ENCODE results near the gene ZC3H18.

The ZC3H18 gene

DNA sequence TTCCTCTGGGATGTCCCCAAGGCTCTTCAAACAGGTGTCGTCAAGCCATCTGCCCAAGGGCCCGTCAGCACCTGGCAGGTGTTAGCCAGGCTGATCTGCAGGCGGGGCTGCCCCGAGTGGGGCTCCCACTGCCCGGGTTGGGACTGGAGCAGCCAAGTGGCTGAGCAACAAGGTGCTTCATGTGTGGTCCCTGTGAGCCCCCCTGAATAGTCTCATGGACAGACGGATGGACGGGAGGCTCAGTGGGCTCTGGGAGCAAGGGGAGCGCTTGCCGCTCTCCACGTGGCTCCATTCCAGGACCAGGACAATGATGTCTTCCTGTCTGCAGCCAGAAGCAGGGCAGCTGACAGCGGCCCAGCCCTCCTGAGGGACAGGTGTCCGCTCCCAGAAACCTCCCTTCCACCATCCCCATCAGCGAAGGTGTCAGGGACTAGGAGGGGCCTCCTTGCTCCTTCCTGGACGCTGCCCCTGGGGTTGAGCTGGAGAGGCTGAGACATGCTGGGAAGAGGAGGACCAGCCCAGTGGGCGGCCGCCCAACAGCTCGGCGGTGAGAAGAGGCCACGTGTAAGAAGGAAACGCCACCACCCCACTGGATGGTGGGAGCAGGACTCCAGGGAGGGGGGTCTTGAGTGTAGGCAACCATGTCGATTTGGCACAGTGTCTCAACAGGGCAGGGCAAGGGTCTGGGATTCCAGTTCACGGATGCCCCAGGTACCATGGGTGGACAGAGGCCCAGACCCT is 106.5 kb downstream of the ZC3H18 start:
- DNase-seq (ENCODE audit: low spot score): no peak
- in situ Hi-C loops (cut with MboI; ENCODE audit: low pct_unique_long_range_greater_than_20kb, low sequenced_read_pairs, unreplicated experiment): no loop called here
- TF ChIP-seq, protein P1, sequence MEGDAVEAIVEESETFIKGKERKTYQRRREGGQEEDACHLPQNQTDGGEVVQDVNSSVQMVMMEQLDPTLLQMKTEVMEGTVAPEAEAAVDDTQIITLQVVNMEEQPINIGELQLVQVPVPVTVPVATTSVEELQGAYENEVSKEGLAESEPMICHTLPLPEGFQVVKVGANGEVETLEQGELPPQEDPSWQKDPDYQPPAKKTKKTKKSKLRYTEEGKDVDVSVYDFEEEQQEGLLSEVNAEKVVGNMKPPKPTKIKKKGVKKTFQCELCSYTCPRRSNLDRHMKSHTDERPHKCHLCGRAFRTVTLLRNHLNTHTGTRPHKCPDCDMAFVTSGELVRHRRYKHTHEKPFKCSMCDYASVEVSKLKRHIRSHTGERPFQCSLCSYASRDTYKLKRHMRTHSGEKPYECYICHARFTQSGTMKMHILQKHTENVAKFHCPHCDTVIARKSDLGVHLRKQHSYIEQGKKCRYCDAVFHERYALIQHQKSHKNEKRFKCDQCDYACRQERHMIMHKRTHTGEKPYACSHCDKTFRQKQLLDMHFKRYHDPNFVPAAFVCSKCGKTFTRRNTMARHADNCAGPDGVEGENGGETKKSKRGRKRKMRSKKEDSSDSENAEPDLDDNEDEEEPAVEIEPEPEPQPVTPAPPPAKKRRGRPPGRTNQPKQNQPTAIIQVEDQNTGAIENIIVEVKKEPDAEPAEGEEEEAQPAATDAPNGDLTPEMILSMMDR (IDR thresholded peaks at IDR 0.05; ENCODE audit: extremely low read depth, insufficient read depth, missing control alignments): no peak

DNA sequence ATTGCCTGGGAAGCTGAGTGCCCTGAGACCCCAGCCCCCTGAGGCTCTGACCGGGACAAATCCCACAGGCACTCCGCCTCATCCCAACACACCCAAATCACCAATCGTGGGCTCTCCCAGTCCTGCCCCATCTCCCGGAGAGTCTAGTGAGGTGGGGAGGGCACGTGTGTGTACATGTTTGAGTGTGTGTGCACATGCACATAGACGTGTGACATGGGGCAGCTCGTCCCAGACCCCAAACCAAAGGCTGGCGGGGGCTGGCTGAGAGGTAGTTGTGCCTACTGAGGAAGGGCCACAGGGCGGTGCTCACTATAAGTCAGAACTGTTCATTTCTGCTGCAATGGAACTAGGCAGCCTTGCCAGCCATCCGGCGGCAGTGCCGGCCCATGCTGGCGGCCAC is 107.5 kb downstream of the ZC3H18 start:
- no peak for DNase-seq (ENCODE audit: low spot score)
- in situ Hi-C loops (cut with MboI; ENCODE audit: low pct_unique_long_range_greater_than_20kb, low sequenced_read_pairs, unreplicated experiment): no loop called here
- TF ChIP-seq, protein P1 (IDR thresholded peaks at IDR 0.05; ENCODE audit: extremely low read depth, insufficient read depth, missing control alignments): no peak

GRCh38 chr16:88678224-88678979 is 108.2 kb downstream of the ZC3H18 start:
- in situ Hi-C loops (cut with MboI; ENCODE audit: low pct_unique_long_range_greater_than_20kb, low sequenced_read_pairs, unreplicated experiment): no loop called here
- no peak for DNase-seq (ENCODE audit: low spot score)
- TF ChIP-seq, protein P1 (IDR thresholded peaks at IDR 0.05; ENCODE audit: extremely low read depth, insufficient read depth, missing control alignments): no peak

GRCh38 chr16:88680554-88681083 is 110.4 kb downstream of the ZC3H18 start:
- TF ChIP-seq, protein P1 (IDR thresholded peaks at IDR 0.05; ENCODE audit: extremely low read depth, insufficient read depth, missing control alignments): no peak
- in situ Hi-C loops (cut with MboI; ENCODE audit: low pct_unique_long_range_greater_than_20kb, low sequenced_read_pairs, unreplicated experiment): no loop called here
- DNase-seq (ENCODE audit: low spot score): no peak

- TF ChIP-seq, protein P1 (IDR thresholded peaks at IDR 0.05; ENCODE audit: extremely low read depth, insufficient read depth, missing control alignments): peak; percentile 71
- in situ Hi-C loops (cut with MboI; ENCODE audit: low pct_unique_long_range_greater_than_20kb, low sequenced_read_pairs, unreplicated experiment): no loop called here
- DNase-seq (ENCODE audit: low spot score): peak; percentile 79
Measured at GRCh38 chr16:88681084-88681680, 111.0 kb downstream of the ZC3H18 start.
